Suppressor macrophage (primary cell): ENCODE measurements around the gene AARS2.

Experiments
- DNase-seq, 4 experiments: peaks; one replicate each; pipeline ENCODE4 v3.0.0-alpha.2; 2020 to 2022

Gene AARS2

DNA sequence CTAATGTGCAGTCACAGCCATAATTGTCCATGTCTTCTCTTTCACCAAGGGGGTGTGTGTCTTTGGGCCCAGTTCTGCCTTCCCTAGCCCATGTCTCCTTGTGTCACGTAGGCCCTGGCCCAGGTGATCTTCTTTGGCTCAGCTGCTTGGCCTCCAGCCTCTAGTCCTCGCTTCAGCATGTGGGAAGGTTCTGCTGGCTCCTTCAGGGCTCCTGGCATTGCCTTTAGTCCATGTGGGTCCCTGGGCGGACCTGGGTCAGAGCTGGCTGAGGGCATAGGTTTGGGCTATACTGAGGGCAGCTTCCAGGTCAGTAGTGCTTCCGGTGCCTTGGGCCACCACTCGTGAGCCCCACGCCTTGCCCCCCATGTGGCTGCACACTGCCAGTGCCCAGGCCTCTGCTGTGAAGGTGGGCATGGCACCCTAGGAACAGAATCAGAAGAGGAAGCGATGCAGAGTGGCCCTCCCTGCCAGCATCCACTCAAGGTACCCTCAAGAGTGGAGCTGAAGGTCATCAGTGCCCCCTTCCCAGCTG lies 12.8 kb downstream of the AARS2 start:
- DNase-seq = no peak

DNA sequence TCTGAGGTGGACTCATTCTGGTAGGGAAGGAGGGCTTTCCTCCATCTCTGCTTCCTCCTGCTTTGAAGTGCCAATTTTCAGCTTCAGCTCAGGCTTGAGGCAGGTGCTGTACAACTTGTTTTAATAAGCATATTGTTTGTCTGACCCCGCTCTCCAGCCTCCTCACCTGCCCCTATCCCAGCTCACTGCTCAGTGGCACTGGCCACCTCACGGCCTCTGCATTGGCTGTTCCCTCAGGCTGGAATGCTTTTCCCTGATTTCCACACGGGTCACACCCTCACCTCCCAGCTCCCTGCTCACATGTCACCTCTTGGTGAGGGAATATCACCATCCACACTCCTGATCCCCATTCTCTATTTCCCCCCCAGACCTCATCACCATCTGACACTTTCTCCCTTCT lies 14.3 kb downstream of the AARS2 start:
- no peak for DNase-seq

DNA sequence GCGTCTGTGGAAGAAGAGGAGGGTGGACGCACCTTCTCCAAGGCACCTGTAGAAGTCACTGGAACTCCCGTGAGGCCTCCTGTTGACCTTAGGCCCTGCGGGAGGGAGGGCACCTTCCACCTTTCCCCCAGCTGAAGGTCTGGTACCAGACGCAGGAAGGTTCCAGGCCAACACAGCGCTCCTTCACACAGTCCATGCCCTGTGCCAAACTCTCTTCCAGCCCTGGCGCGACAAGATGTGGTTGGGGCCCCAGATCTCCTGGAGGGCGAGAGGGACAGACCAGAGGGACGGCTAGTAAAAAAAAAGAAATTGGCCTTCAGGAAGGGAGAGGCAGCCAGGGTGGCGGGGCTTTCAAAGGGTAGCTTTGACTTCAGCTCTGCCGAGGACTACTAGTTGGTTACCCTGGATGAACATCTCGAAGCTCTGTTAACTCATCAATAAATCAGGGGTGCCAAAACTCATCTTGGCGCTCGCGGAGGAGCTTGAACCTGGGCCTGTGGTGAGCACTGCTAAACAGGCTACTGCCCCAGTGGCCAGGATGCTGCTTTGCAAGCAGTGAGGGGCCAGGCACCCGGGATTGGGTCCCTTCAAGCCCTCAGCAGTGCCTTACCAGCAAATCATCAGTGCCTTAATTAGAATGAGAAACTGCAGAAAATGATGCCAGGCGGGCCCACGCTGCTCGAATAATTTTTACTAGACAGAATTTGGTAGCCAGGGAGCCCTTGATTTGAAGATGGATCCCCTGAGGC lies 14.9 kb downstream of the AARS2 start:
- DNase-seq = no peak

DNA sequence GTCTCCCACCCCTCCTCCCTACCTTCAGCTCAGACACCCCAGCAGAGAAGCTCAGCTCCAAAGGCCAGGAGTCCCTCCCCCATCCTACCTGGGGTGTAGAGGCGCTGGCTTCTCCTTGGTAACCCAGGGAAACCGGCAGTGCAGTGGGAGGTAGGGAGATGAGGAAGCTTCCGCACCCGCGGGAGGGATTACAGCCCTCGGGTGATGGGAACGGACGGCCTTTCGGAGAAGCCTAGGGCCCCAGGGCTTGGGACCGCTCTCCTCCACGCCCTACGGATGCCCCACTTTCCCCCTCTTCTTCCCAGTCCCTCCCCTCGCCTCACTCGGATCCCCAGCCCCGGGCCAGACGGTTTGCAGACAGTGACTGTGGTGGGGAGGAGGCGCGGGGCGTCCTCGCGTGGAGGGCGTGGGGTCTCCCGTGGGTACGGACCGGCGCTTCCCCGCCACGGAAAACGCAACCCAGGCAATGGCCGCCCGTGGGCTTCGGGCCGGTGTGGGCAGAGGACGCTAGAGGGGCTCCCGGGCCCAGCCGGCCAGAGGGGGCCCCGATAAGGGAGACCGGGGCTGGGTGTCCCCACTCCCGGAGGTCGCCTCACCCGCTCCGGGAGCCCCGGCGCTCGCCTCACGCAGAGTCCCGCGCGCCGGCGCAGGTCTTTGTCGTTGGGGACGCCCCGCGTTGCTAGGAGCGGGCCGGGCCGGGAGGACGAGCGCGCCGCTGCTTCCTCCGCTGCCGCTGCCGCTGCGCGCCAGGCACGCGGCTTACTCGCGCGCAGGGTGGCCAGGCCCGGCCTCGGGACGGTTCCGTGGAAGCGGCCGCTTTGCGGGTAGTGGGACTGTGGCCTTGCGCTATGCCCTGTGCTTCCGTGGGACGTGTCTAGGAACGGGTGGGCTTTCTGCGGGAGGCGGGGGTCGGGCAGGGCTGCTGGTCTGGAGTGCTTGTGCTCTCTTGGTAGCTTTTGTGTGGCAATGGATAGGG lies 15.8 kb downstream of the AARS2 start:
- peak; percentile 37 to 76 (median 52) for DNase-seq

DNA sequence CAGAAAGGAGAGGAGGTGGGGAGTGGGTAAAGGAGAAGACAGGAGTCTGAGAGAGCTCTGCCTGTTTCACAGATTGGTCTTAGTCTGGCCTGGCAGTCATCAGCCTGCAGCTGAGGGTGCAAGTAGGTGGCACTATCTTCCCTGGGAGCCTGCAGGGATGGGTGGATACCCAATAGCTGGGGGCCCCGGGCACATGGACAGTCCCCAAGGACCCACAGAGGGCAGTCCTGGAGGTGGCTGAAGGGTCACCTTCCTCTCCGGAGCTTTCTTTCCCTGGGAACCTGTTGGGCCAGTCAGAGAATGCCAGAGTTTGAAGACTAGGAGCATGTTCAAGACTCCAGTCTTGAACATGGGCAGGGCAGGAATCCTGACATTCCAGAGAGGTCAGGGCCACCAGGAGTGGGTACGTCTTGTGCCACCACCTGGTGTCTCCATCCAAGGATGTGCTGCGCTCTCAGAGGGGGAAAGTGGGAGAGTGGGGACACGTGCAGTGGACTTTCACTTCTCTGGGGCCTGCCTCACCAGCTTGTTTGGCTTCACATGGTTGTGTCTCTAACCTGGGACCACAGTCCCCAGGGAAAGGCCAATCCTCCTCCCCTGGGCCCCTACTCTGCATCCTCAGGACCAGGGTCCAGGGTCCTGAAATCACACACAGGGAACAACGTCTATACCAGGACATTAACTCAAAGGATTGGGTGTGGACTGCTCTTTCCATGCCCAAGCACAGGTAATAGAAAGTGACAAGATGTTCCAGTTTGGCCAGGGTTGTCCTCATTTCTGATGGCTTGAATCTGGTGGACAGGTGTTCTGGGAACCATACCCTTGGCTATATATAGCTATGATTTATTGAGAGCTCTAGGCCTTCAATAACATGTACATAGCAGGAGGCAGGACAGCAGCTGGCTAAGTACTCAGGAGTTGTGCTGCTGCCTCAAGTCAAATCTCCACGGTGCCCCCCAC lies 18.0 kb downstream of the AARS2 start:
- no peak for DNase-seq

DNA sequence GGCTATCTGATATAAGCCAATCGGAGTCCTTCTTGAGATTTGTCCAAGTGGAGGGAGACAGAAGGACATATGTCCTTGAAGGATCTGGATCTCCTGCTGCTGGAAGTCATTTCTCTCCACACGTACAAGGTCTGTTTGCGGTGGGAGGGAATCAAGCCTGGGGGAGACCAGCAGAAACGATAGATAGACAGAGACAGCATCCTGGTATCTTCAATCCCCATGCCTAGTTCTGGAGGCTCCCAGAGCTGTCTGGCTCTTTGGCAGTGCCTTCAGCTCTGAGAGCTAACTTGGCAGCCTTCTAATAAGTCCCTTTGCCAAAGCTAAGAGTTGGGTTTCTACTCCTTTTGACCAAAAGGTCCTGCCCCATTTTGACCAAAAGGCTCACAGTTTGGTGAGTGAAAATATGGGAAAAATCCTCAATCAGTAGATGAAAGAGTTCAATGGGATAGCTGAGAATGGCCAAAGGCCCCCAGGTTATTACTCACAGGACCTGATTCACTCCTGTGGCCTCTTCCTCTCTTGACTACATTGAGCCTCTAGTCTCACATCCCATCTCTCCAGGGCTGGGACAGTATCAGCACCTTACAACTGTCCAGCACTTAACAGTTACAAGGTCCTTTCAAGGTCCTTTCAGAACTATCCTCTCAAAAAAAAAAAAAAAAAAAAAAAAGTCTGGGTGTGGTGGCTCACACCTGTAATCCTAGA lies 20.3 kb downstream of the AARS2 start:
- no peak for DNase-seq

DNA sequence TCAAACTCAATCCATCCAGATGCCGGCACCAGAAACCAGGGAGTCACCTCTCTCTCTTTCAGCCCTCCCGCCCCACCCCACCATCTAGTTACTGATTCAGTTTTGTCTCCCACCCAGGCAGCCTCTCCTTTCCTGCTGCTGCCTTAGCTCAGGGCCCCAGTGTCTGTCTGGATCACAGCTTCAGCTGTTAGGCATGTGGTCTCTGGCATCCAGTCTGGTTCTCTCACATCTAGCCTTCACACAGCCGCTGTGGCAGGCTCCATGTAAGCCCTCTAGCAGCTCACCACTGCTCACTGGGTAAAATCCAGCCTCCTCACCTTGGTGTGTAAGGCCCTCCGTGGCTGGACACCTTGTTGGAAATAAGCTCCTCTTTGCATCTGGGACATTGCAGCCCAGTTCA lies 21.3 kb downstream of the AARS2 start:
- no peak for DNase-seq

DNA sequence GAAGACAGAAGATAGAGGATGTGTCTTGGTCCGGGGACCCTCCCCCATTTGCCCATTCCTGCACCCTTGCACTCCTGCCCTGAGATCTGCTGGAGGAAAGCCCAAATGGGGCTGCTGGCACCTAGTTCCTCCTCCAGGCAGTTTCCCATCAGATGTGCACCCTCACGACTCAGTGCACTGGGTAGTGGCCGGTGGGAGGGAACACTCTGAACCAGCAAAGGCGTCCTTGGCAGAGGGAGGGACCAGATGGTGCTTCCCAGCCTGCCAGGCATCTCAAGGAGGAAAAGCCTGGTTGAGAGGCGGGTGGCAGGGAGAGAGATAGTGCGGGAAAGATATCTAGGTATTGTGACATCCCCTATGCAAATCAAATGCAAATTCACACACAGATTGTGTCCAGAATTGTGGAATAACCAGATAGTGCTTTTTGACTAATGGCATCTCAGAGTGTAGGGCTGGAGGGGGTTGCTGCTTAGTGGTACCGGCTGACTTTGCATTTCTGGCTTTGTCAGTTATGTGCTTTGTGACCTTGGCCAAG lies 23.4 kb downstream of the AARS2 start:
- DNase-seq = no peak

DNA sequence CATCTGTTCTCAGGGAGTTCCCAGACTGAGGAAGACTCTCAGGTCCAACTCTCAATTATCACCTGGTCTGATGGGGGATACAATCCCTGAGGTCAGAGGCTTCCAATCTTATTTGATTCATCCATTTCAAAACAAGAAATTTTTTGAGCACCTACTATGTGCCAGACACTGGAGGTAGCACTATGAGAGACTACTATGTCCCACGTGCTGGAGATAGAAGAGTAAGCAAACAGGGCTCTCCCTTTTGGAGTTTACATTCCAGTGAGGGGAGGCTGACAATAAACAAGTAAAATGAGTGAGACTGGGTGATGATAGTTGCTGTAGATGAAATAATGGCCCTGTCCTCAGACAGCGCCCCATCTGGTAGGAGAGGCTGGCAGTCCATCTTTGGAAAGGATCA lies 26.4 kb downstream of the AARS2 start:
- no peak for DNase-seq

DNA sequence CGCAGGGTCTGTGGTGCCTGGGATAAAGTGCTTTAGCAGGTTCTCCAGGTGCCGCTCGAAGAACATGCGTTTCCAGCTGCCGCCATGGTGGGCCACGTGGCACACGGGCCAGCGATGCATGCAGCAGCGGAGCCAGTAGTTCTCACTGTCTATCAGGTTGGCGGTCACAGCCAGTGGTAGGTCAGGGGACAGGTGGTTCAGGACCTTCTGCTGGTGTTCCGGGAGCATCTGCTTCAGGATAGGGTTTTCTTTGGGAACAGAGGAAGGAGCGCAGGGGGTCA lies 26.9 kb downstream of the AARS2 start:
- DNase-seq = no peak

DNA sequence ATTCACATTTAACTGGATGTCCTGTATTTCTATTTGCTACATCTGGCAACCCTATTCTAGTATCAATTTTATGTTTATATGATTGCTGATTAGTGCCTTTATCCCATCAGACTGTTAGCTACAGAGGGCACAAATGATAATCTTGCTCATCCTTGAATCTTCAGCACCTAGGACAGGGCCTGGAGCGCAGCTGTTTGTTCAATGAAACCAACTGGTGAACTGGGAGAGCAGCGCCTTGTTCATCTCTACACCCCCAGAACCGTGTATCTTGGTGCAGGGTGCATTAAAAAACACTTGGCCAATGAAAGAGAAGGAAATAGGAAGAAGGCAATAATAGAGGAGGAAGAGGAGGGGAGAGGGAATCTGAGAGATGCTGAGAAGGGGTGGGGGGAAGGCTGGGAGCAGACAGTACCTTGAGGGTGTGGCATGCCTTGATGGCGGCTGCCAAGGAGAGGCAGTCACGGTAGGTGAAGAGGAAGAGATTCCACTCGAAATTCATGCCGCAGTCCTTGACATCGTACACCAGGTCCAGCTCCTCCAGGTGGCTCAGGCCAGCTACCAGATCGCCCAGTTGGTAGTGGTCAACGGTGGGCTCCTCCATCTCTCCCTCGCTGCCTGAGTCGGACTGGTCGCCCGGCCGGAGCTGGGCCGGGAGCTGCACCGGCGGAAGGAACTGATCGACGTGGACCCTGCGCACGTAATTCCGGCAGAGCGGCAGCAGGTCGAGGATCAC lies 27.4 kb downstream of the AARS2 start:
- peak in 3 of 4 experiments; percentile 29 to 39 (median 34) for DNase-seq

DNA sequence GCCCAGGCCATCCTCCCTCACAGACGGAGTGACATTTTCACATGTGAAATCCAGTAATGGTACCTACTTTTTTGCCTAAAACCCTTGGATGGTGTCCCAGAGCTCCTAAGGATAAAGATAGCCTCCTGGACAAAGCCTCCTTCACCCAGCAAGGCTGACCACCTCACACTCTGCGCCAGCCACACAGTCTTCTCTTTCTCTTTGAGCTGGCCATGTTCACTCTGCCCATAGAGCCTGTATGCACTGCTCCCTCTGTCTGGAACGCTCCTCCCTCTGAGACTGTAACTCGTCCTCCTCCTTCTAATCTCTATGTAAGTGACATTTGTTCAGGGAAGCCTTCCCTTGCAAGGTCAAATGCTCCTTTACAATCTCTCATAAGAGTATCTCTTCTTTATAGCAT lies 28.3 kb downstream of the AARS2 start:
- no peak for DNase-seq

DNA sequence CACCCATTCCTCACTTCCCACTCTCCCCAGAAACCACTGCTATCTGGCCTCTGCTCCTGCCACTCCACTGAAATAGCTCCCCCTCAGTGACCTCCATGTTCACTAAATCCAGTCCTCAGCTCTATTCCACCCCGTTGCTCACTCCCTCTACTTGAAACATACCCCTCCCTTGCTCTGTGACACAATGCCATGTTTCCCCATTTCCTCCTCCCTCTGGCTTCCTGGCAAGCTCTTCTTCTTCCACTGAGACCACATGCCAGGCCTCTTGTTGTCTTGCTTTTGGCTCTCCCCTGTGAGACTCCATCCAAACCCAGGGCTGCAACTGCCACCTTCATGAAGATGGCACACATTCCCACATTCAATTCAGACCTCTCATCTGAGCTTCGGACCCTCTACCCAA lies 29.0 kb downstream of the AARS2 start:
- peak; percentile 30 to 43 (median 37) for DNase-seq

DNA sequence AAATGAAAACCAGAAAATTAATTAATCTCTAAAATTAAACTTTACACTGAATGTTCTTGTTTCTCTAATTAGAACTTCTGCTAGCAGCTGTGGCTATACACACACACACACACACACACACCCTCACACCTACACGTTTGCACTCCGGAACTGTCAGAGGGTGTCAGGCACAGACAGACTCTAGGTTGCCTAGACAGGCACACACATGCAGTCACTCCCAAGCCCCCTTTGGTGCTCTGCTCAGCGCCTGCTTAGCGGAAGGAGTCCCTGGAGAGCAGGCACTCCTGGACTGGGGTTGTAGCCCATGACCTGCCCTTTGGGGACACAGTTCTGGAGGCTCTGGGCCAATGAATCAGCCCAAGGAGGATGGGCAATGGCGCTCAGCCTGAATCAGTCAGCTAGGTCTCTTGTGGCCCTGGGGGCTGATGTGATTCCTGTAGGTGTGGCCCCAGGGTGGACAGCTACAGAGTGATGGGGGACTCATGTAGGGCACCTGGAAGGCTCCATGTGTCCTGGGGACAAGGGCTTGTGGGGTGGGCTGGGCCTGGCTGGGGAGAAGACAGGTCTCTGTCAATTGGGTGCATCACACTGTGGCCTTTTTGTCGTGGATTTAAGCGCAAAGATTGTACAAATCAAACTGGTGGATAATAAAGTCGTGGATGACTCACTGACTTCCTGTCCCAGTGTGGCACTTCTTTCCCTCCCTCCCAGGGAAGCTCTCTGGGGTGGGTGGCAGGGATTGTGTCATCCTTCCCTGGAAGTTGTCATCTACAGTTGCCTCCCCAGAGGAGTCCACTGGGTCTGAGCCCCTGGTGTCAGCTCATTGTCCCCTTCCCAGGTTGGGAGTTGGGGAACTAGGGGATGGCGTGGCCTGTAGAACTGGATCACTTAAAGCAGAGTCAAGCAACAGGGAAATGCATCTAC lies 34.1 kb downstream of the AARS2 start:
- peak; percentile 41 to 62 (median 55) for DNase-seq

DNA sequence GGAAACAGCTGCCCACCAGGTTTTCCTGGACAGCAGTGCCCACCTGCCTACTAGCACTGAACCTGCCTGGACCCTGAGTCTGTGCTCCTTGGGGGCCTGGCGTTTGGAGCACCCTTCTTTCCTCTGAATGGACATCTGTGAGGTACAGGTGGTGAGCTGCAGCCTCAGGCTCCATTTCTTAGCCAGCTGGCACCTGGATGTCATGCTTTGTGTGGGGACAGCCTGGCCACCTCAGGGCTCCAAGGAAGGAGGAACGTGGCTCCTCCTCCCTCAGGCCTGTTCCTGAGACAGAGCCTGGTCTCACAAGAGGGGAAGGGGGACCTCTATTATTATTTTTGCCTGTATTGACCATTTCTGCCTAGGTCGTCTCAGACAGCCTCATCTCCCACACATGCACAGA lies 34.8 kb downstream of the AARS2 start:
- DNase-seq = no peak

DNA sequence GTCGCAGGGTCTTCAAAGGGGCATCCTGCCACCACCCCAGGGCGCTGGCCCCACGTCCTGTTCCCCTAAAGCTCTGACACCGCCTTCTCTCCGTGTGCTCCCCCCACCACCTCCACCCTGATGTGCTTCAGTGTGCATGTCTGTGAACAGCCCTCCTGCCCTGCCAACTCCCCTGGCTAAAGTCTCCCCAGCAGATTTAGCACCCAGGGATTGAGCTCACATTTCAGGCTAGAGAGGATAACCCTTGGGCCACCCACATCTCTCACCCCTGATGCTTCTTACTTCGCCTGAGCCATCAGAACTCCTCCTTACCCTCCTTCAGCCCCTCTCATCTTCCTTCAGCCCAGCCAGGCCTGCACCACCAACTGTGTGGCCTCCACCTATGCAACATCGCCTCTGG lies 35.4 kb downstream of the AARS2 start:
- DNase-seq = no peak

DNA sequence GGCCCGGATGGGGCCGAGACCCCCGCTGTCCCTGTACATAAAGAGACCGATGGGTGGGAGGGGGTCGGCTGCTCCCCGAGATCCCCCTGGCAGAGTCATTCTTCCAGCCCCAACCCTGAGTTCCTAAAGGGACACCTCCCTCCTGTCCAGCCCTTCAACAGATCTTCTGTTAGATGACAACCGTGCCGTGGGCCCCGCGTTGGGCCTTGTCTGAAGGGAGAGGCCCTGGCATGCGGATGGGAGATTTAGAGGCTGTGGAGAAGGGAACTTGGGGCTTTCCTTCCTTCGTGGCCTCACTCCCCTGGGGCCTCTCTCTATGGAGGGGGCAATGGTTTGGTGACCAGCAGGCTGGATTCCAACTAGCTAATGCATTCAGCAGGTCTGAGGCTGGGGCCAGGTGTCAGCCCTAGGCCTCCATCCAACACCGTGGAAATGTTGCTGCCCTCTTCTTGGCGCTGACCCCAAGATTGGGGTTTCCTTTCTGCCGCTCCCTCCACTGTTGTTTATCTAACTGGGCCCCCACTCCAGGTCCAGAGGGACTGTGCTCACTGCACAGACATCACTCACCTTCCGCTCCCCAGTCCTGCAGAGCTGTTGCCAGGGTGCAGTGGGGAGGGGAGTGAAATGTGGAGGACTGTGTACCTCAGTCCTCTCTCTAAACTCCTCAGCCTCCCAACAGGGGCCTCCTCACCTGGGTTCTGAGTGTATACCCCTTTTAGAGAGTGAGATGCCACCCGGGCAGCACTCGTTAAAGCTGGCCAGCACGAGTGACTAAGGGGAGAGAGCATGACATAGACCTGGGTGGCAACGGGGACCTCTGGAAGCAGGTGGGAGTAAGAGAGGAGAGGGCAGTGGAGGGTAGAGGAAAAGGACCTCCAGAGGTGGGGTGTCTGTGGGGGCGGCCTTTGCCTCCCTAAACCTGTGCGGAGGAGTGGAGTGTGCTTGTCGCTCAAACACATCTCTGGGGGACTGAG lies 36.2 kb downstream of the AARS2 start:
- DNase-seq = no peak
